MCF 10A (cell line): Measurements from ENCODE around the gene DPP4. TPM values are rescaled to one million over a fixed set of nuclear protein-coding genes. Genes with fewer than 3 reads are reported as not detected.

Experiments used
- BruUV-seq: library from RNA; stranded (reverse); fragments of 400-500 nt; replicated peaks from 2 replicates; lab custom pipeline; 2021; lab: Mats Ljungman, UMichigan
- CTCF ChIA-PET: fragments of 300-600 bp; sonication (Branson Sonifier 250); formaldehyde crosslinking; extraction: SDS; loops from one replicate; lab custom pipeline; 2021; ENCODE audit warnings: antibody characterized with exemption, inconsistent platforms; lab: Yijun Ruan, JAX
- POLR2A ChIA-PET: fragments of 300-600, 350-650 bp; sonication (Branson Sonifier 250); formaldehyde crosslinking; extraction: SDS; loops from one replicate; lab custom pipeline; 2020; ENCODE audit warnings: antibody characterized with exemption, inconsistent platforms; lab: Yijun Ruan, JAX
- DNase-seq: peaks from one replicate; pipeline ENCODE4 v3.0.0-alpha.2; 2018; ENCODE audit not compliant: unreplicated experiment
- H3K27ac Mint-ChIP-seq: one replicate; pipeline ENCODE4 v1.8.0; 2022; ENCODE audit warnings: mild to moderate bottlenecking, low read depth, mixed read lengths; ENCODE audit not compliant: unreplicated experiment
- H3K27me3 Mint-ChIP-seq: one replicate; pipeline ENCODE4 v1.8.0; 2022; ENCODE audit warnings: mixed read lengths; ENCODE audit not compliant: insufficient read depth, unreplicated experiment
- H3K36me3 Mint-ChIP-seq: one replicate; pipeline ENCODE4 v1.8.0; 2022; ENCODE audit warnings: mild to moderate bottlenecking, moderate library complexity, mixed read lengths; ENCODE audit not compliant: insufficient read depth, unreplicated experiment
- H3K4me1 Mint-ChIP-seq: one replicate; pipeline ENCODE4 v1.8.0; 2022; ENCODE audit warnings: mixed read lengths; ENCODE audit not compliant: insufficient read depth, unreplicated experiment
- H3K4me3 Mint-ChIP-seq: one replicate; pipeline ENCODE4 v1.8.0; 2022; ENCODE audit warnings: mild to moderate bottlenecking, moderate library complexity, mixed read lengths; ENCODE audit not compliant: unreplicated experiment
- H3K9me3 Mint-ChIP-seq: one replicate; pipeline ENCODE4 v1.8.0; 2022; ENCODE audit warnings: mixed read lengths; ENCODE audit not compliant: unreplicated experiment
- intact Hi-C: fragments of 100-400 bp; cut with micrococcal nuclease; formaldehyde crosslinking; loops from 2 replicates; pipeline ENCODE4 v1.14.1; 2022
- total RNA-seq: library from RNA; stranded (reverse); gene quantifications from 2 replicates; pipeline ENCODE4 v1.2.3, GENCODE V29; 2022
- TF ChIP-seq, protein P1 (sequence below): fragments of 200-600 bp; IDR thresholded peaks from one replicate; pipeline ENCODE4 v1.8.0; 2022; ENCODE audit warnings: antibody characterized with exemption, mild to moderate bottlenecking; ENCODE audit not compliant: unreplicated experiment

The DPP4 gene
- total RNA-seq, 1 experiment from 2014 or later = not detected

DNA sequence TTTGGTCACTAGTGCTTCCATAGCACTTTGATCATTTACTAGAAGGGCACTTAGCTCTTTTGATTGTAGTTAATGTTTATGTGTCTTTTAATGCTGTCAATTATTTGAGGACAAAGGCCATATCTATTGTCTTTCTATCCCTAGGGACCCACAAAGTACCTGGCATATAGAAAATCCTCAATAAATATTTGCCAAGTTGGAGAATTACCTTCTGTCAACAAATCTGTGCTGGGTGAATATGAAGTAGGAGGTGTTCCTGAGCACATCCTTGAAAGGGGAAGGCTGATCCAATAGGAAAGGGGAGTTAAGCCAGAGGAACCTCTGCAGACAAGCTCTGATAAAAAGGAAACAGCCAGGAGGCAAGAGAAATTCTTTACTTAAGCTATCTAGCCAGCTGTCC lies 8.2 kb downstream of the DPP4 start:
- H3K27me3 Mint-ChIP-seq = no peaks in the 10 kb centered on the region
- H3K36me3 Mint-ChIP-seq = no peaks in the 10 kb centered on the region
- no peak overlapping the region for H3K4me3 Mint-ChIP-seq
- no TSS peak for BruUV-seq
- TF ChIP-seq, protein P1, sequence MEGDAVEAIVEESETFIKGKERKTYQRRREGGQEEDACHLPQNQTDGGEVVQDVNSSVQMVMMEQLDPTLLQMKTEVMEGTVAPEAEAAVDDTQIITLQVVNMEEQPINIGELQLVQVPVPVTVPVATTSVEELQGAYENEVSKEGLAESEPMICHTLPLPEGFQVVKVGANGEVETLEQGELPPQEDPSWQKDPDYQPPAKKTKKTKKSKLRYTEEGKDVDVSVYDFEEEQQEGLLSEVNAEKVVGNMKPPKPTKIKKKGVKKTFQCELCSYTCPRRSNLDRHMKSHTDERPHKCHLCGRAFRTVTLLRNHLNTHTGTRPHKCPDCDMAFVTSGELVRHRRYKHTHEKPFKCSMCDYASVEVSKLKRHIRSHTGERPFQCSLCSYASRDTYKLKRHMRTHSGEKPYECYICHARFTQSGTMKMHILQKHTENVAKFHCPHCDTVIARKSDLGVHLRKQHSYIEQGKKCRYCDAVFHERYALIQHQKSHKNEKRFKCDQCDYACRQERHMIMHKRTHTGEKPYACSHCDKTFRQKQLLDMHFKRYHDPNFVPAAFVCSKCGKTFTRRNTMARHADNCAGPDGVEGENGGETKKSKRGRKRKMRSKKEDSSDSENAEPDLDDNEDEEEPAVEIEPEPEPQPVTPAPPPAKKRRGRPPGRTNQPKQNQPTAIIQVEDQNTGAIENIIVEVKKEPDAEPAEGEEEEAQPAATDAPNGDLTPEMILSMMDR = no peak
- intact Hi-C loops = no loop called here
- POLR2A ChIA-PET = no interaction called here
- no peak for DNase-seq
- no peaks in the 10 kb centered on the region for H3K9me3 Mint-ChIP-seq
- no peak overlapping the region for H3K27ac Mint-ChIP-seq
- peaks cover 16% of the 10 kb centered on the region for H3K4me1 Mint-ChIP-seq
- CTCF ChIA-PET = interaction anchor here (0.8 kb wide), 1 partner anchor 88 kb away, joined by 5 read pairs; no protein-coding TSS in a partner anchor

DNA sequence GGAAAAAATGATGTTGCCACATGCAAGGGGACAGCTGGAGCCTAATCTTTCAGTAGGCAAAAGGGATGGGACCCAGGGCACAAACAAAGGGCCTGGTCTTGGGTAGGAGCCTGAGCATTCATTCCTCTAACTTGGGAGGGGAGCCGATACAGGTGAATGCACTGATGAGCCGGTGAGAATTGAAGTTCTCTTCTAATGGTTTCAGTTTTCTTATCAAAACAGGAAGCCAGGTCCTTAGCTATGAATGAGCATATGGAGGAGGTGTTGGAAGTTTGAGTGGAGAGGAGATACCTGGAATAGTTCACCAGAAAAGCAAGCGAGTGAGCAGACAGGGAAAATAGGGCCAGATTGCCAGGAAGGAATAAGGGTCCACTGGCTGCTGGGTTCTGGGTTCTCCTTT lies 10.1 kb downstream of the DPP4 start:
- Mint-ChIP-seq H3K4me3 (no peak overlapping the region), H3K27ac (no peak overlapping the region), H3K27me3 (no peaks in the 10 kb centered on the region), H3K36me3 (no peaks in the 10 kb centered on the region), H3K9me3 (no peaks in the 10 kb centered on the region), H3K4me1 (peaks cover 18% of the 10 kb centered on the region)
- TF ChIP-seq, protein P1 = no peak
- ChIA-PET CTCF (interaction anchor here (0.6 kb wide), 1 partner anchor 1209 kb away, joined by 3 read pairs; no protein-coding TSS in a partner anchor), POLR2A (interaction anchor here (1.0 kb wide), 1 partner anchor 10 kb away, joined by 3 read pairs; no protein-coding TSS in a partner anchor)
- intact Hi-C loops = no loop called here
- no peak for DNase-seq
- no TSS peak for BruUV-seq

DNA sequence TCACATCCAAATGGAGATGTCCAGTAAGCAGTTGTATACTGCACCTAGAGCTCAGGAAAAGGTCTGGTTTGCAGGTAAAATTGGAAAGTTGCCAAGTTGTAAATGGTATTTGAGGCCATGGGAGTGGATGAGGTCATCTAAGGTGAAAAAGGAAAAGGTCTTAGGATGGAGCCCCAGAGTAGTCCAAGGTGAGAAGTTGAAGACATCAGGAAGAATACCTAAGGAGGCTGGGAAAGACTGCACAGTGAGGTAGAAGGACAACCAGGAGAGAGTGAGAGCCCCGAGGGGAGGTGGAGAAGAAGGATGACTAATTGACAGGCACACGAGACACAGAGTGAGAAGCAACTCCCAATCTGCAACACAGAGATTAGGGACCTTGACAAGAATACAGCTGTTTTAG lies 10.7 kb downstream of the DPP4 start:
- intact Hi-C loops = no loop called here
- H3K36me3 Mint-ChIP-seq = no peaks in the 10 kb centered on the region

DNA sequence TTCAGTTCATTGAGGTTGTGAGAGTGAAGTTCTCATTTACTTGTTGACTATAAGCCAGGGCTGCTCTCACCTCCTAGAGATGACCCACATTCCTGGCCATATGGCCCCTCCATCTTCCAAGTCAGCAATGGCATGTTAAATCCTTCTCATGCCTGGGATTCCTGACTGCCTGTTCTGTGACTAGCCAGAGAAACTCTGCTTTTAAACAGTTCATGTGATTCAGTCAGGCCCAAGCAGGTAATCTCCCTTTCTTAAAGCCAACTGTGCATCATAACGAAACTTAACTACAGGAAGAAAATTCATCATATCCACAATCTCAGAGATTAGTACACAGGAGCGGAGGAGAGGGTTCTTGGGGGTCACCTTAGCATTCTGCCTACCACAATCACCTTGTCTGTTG lies 11.5 kb downstream of the DPP4 start:
- Mint-ChIP-seq H3K27ac (no peak overlapping the region), H3K4me1 (peaks cover 18% of the 10 kb centered on the region), H3K27me3 (no peaks in the 10 kb centered on the region), H3K4me3 (no peak overlapping the region), H3K36me3 (no peaks in the 10 kb centered on the region), H3K9me3 (no peaks in the 10 kb centered on the region)
- intact Hi-C loops = no loop called here
- TF ChIP-seq, protein P1 = no peak
- no peak for DNase-seq
- ChIA-PET POLR2A (no interaction called here), CTCF (interaction anchor here (1.0 kb wide), 1 partner anchor 62 kb away, joined by 3 read pairs; no protein-coding TSS in a partner anchor)
- BruUV-seq = no TSS peak

More for the DNA sequence above, 10.7 kb downstream of the DPP4 start:
- no TSS peak for BruUV-seq
- no peaks in the 10 kb centered on the region for H3K9me3 Mint-ChIP-seq
- no peak overlapping the region for H3K27ac Mint-ChIP-seq
- TF ChIP-seq, protein P1 = no peak
- H3K27me3 Mint-ChIP-seq = no peaks in the 10 kb centered on the region
- H3K4me3 Mint-ChIP-seq = no peak overlapping the region
- ChIA-PET POLR2A (interaction anchor here (1.0 kb wide), 1 partner anchor 11 kb away, joined by 3 read pairs; no protein-coding TSS in a partner anchor), CTCF (interaction anchor here (0.6 kb wide), 1 partner anchor 1209 kb away, joined by 3 read pairs; no protein-coding TSS in a partner anchor)
- peaks cover 18% of the 10 kb centered on the region for H3K4me1 Mint-ChIP-seq
- DNase-seq = peak; percentile 38
